Stimulated activated CD4-positive, alpha-beta T cell treated with anti-CD3 and anti-CD28 coated beads, Interleukin-12 subunit alpha, Interleukin-12 subunit beta, amount 100 ng/mL, for 24 hours (primary cell): ENCODE measurements around the gene RDH13.
"Not testable (repeated sequence)": the region's sequence is repeated elsewhere in the genome, so short reads cannot be mapped to it uniquely, and the experiment has no call there.

ENCODE experiments used
- DNase-seq, 2 experiments: peaks; one replicate each; pipeline ENCODE4 v3.0.0-alpha.2; 2020; ENCODE audit warnings: low read depth in 2 of 2

RDH13 gene

GRCh38 chr19:55077106-55077505 is 14.2 kb upstream of the RDH13 start:
- no peak for DNase-seq

GRCh38 chr19:55076321-55076720 is 13.4 kb upstream of the RDH13 start:
- no peak for DNase-seq

- DNase-seq, result no peak
Observed at GRCh38 chr19:55075371-55075998, 12.5 kb upstream of the RDH13 start, which contains the start of gene EPS8L1. Gene EPS8L1 (plus strand): TSS chr19:55075869. CDS start chr19:55076445, 576 bp downstream.

- DNase-seq, result no peak
Observed at GRCh38 chr19:55071913-55072312, 9.0 kb upstream of the RDH13 start.

- no peak for DNase-seq
Observed at GRCh38 chr19:55071129-55071502, 8.2 kb upstream of the RDH13 start.

- no peak for DNase-seq
Observed at GRCh38 chr19:55070466-55071128, 7.6 kb upstream of the RDH13 start.

DNA sequence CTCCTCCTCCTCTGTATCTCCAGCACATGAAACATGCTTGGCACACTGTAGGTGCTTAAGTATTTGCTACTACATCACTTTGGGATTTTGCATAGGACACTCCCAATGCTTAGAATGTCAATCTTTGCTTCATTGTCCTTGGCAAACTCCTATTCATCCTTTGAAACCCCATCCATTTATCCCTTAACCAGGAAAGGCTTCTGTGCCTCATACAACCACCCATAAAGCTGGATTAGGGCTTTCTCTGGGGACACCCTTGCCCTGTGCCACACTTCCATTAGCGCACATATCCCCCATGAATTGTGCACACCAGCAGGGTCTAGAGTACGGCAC is 6.9 kb upstream of the RDH13 start:
- DNase-seq, result no peak

DNA sequence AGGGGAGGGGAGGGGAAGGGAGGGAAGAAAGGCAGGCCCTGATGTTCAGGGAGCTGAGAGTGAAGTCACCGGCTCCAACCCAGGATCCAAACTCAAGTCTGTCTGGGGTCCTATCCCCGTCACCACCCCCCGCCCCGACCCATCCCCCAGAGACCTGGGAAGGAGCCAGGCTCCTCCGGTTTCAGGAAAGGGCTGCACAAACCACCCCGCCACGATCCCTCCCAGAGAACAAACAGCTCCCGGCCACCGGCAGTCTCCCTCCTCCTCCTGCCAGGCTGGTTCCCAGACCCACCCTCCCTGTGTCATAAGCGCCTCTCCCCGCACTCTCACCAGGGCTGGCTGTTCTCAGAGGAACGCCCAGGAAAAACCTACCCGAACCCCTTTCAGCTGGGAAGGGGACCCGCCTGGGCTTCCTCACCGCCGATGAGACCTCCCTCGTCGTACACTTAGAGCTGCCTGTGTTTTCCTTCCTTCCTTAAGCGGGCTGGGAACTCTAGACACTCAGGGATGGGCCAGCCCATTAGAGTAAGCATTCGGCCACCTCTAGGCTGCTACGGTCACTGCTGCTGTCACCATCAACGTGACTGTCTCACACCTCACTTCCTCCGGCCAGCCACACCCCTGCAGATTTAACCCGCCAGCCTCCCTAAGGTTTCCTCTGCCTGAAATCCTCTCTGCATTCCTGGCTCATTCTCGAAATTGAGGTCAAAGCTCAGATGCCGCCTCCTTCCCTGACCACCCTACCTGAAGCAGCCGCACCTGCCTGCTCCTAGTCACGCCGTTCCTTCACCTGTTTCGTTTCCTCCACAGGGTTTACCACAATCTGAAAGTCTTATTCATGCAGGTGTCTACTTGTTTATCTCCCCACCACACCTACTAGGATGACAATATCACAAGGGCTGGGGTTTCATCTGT is 6.3 kb upstream of the RDH13 start:
- DNase-seq, result no peak

DNA sequence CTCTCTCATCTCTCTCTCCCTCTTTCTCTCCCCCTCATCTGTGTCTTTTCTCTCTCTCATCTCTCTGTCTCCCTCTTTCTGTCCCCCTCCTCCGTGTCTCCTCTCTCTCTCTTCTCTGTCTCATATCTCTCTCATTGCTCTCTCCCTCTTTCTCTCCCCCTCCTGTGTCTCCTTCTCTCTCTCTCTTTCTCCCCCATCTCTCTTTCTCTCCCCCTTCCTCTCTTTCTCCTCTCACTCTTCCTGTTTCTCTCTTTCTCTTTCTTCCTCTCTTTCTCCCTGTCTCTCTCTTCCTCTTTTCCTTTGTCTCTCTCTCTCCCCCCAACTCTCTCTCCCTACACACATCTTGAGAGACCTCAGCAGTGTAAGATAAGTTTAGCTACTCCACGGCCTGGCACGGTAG is 4.9 kb upstream of the RDH13 start:
- no peak for DNase-seq

DNA sequence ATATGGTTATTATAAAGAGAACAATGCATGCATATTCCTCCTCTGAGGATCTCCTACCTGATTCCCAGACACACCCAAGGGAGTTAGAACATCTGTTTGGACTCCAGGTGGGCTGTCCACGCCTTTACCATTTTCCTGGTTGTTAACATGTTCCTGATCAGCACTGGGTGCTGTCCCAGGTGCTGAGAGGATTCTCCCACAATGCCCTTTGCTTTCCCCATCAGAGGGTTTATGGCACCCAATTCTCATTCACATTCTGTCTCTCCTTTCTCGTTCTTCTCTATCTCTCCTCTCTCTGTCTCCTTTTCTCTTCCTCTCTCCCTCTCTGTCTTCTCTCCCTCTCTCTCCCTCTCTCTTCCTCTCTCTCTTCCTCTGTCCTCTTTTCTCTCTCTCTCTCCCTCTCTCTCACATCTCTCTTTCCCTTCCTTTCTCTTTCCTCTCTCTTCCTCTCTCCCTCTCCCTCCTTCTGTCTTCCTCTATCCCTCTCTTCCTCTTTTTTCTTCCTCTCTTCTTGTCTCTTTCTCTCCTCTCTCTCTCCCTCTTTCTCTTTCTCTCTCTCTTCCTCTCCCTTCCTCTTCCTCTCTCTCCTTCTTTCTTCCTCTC is 3.3 kb upstream of the RDH13 start:
- DNase-seq, result no peak

- not testable (repeated sequence) for DNase-seq
Observed at GRCh38 chr19:55065516-55065915, 2.6 kb upstream of the RDH13 start.

DNA sequence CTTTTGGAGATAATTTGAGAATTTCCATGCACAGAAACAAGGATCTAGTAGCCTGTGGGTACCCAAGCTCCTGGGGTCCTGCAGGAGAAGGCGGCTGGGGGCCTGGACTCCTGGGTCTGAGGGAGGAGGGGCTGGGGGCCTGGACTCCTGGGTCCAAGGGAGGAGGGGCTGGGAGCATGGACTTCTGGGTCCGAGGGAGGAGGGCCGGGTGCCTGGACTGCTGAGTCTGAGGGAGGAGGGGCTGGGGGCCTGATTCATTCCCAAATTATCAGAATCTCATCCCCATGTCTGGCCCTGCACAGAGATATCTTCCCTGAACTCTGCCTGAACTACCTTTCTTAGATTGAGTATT is 520 bp upstream of the RDH13 start:
- no peak for DNase-seq

DNA sequence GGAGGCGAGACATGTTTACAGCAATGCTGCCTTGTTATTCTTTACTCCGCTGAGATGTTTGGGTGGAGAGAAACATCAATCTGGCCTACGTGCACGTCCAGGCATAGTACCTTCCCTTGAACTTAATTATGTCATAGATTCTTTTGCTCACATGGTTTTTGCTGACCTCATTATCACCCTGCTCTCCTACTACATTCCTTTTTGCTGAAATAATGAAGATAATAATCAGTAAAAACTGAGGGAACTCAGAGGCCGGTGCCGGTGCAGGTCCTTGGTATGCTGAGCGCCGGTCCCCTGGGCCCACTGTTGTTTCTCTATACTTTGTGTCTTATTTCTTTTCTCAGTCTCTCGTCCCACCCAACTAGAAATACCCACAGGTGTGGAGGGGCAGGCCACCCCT is 2.7 kb downstream of the RDH13 start:
- not testable (repeated sequence) for DNase-seq

GRCh38 chr19:55058781-55059610 is 4.0 kb downstream of the RDH13 start:
- no peak for DNase-seq

GRCh38 chr19:55056827-55057226 is 6.1 kb downstream of the RDH13 start:
- no peak for DNase-seq

DNA sequence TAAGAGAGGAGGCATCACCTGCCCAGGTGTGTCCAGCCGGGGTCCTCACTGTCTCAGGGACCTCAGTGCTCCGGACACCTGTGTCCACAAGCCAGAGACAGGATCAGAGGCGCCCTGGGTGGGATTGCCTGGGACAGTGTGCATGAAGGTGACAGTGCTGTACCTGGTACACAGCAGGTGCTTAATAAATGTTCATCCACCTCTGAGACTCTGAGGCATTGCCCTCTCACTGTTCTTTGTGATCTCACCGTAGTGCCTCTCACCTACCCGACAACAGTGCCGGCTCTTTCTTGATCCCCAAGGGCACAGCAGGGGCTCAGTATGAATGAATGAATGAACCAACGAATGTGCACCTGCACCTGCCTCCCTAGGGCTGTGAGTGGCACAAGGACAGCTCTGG is 9.2 kb downstream of the RDH13 start:
- DNase-seq, result no peak

DNA sequence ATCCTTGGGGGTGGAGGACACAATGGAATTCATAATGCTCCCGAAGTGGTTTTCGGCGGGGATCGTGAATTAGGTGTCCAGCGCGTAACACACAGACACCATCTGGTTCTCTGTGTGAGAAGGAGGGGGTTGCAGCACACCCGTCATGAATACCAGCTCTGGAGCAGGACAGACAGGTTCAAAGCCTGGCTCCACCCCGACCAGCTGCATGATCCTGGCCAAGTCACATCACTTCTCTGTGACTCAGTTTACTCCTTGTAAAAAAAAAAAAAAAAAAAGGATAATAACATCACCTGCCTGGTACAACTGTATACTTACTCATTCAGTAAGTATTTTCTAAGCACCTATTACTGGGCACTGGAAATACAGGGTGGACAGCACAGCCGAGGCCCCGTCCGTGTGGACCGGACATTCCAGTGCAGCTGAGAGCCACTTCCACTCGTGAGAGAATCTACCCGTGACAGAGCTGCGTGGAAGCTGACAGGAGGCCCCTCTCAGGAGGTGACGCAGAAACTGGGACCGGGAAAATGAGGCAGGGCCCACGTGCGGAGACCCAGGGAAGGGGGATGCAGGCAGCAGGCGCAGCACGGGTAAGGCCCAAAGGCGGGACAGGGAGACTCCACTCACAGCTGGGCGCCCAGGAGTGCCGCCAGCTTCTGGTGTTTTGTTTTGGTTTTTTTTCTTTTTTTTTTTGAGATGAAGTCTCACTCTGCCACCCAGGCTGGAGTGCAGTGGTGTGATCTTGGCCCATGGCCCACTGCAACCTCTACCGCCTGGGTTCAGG is 12.0 kb downstream of the RDH13 start:
- DNase-seq, result no peak

- DNase-seq, result no peak
Observed at GRCh38 chr19:55048446-55048845, 14.5 kb downstream of the RDH13 start.

GRCh38 chr19:55047951-55048350 is 15.0 kb downstream of the RDH13 start:
- no peak for DNase-seq

DNA sequence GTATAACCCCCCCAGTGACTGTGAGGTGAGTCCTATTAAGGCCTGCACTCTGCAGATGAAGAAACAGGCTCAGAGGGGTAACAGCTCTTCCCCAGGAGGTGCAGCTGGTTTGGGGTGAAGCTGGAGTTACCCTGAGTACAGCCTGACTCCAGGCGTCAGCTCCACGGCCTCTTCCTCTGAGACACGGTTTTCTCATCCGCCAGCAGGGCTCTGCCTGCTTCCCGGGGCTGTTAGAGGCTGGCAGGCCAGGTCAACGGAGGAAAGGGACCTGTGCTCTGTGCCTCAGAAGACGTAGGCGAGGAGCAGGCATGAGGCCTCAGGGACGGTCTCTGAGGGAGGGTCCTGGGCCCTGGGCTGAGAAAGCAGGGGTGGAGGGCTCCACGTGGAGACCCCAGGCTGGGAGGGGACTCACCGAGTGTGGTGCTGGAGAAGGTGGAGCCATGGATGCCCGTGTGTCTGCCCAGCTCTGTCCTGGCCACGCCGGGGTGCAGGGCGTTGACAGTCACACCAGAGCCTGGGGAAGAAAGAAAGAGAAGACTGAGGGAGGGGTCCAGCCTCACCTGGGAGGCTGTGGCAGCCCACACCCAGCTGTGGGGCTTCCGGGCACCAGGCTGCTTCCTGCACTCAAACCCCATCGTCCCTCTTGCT is 15.8 kb downstream of the RDH13 start:
- DNase-seq, result no peak
